T-helper 17 cell (primary cell): ENCODE results near the gene LIMS3. TPM values are rescaled to one million over a fixed set of nuclear protein-coding genes. Genes with fewer than 3 reads are reported as not detected.
"Not testable (repeated sequence)": the region's sequence is repeated elsewhere in the genome, so short reads cannot be mapped to it uniquely, and the experiment has no call there.

Experiments
- ATAC-seq: fragments of 150-1000 bp; cut with Tn5 transposase; 2 replicates; pipeline ENCODE4 v1.10.0; 2021; ENCODE audit warnings: mild to moderate bottlenecking, moderate library complexity
- DNase-seq, 3 donors: peaks; one replicate each; pipeline versions ENCODE4 v3.0.0 to v3.0.0-alpha.2; 2020 to 2021
- H3K9me3 ChIP-seq: one replicate; pipeline ENCODE4 v1.7.0; 2013; ENCODE audit warnings: low read length, mild to moderate bottlenecking; ENCODE audit not compliant: control insufficient read depth, poor library complexity, severe bottlenecking
- H3K27ac Mint-ChIP-seq: one replicate; pipeline ENCODE4 v1.8.0; 2022; ENCODE audit warnings: mild to moderate bottlenecking, moderate library complexity, mixed read lengths
- H3K27me3 Mint-ChIP-seq: one replicate; pipeline ENCODE4 v1.8.0; 2022; ENCODE audit warnings: mixed read lengths
- H3K36me3 Mint-ChIP-seq: one replicate; pipeline ENCODE4 v1.8.0; 2022; ENCODE audit warnings: low read depth, mixed read lengths
- H3K4me1 Mint-ChIP-seq: one replicate; pipeline ENCODE4 v1.8.0; 2022; ENCODE audit warnings: mild to moderate bottlenecking, mixed read lengths
- H3K4me3 Mint-ChIP-seq: one replicate; pipeline ENCODE4 v1.8.0; 2022; ENCODE audit warnings: mild to moderate bottlenecking, moderate library complexity, mixed read lengths
- total RNA-seq, 4 donors: library from RNA in 2 of 4; stranded (reverse) in 2 of 4; gene quantifications; one replicate each; pipeline ENCODE4 v1.2.3 and lab custom pipeline; 2022 to 2026

The LIMS3 gene
- total RNA-seq, 2 donors from 2014 or later, result 1.3 TPM; not detected in 1

DNA sequence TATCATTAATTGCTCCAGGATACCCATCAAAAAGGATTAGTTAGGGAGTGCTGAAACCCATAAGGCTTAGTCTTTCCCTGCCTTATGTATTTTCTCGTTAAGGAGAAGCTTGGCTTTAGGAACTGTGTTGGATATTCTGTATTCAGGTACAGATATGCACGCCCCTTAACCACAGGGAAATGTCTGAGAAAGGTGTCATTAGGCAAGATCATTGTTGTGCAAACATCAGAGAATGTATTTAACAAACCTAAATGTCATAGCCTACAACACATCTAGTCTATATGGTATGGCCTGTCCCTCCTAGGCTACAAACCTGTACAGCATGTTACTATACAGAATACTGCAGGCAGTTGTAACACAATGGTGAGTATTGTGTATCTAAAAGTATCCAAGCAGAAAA lies 10.1 kb downstream of the LIMS3 start:
- ATAC-seq, H3K27ac Mint-ChIP-seq, H3K36me3 Mint-ChIP-seq, DNase-seq, H3K4me1 Mint-ChIP-seq, H3K4me3 Mint-ChIP-seq, H3K27me3 Mint-ChIP-seq, H3K9me3 ChIP-seq: not testable (repeated sequence)

DNA sequence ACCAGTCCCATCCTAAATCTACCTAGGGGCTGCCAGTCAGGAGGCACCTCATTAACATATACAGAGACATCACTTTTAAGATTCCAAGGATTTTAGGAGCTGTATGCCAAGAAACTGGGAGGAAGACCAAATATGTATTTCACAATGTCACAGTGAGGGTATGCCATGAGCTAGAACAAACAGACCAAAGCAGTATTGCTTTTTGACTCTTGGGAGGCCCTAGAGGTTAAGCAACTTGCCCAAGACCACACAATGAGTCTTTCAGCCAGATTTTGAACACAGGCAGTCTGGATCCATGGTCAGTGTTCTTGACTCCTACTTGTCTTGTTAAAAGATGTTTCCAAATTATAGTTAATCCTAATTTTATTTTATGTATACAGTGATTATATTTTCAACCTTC lies 12.3 kb downstream of the LIMS3 start:
- not testable (repeated sequence) for ATAC-seq, H3K4me3 Mint-ChIP-seq, H3K36me3 Mint-ChIP-seq, H3K27ac Mint-ChIP-seq, H3K4me1 Mint-ChIP-seq, H3K9me3 ChIP-seq, H3K27me3 Mint-ChIP-seq, DNase-seq

DNA sequence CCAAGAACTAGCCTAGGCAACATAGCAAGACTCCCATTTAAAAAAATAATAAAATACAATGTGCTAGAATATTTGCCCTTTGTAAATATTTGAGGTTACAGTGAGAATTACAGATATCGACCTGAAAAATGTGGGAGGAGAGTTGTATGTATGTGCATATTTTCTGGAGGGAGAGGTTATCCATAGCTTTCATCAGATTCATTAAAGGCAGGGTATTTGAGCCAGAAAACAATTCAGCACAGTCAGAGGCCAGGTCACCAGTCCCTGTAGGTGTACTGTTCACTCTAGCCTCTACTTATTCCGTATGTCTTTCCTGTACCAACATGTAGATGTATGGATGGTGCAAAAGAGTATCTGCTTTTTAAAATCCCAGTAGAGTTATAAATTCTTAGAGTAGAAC lies 15.4 kb downstream of the LIMS3 start:
- H3K27me3 Mint-ChIP-seq, H3K4me3 Mint-ChIP-seq, H3K4me1 Mint-ChIP-seq, H3K36me3 Mint-ChIP-seq, ATAC-seq, H3K27ac Mint-ChIP-seq, H3K9me3 ChIP-seq, DNase-seq: not testable (repeated sequence)

DNA sequence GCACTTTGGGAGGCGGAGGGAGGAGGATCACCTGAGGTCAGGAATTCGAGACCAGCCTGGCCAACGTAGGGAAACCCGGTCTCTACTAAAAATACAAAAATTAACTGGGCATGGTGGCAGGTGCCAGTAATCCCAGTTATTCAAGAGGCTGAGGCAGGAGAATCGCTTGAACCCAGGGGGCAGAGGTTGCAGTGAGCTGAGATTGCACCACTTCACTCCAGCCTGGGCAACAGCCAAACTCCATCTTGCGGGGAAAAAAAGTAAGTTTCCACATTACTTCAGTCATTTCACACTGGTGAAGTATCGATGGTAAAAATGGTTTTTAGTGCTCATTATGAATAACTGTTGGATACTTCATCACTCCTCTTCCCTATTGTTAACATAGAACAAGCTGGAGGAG lies 16.1 kb downstream of the LIMS3 start:
- H3K9me3 ChIP-seq, DNase-seq, H3K27ac Mint-ChIP-seq, H3K4me3 Mint-ChIP-seq, ATAC-seq, H3K36me3 Mint-ChIP-seq, H3K27me3 Mint-ChIP-seq, H3K4me1 Mint-ChIP-seq: not testable (repeated sequence)

DNA sequence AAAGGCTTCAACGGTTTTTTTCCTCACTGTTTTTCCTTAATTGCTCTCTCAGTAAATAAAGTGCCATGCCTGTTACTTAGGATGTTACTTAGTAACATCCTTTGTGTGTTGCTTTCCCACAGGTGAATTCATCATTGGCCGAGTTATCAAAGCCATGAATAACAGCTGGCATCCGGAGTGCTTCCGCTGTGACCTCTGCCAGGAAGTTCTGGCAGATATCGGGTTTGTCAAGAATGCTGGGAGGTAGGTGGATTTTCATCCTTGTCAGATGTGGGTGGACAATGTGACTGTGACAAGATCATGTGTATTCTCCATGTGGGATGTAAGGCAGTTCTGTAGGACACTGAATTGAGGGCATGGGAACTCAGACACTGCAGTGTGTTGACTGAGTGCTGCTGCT lies 17.3 kb downstream of the LIMS3 start:
- H3K4me1 Mint-ChIP-seq, H3K27ac Mint-ChIP-seq, DNase-seq, ATAC-seq, H3K4me3 Mint-ChIP-seq, H3K9me3 ChIP-seq, H3K36me3 Mint-ChIP-seq, H3K27me3 Mint-ChIP-seq: not testable (repeated sequence)

DNA sequence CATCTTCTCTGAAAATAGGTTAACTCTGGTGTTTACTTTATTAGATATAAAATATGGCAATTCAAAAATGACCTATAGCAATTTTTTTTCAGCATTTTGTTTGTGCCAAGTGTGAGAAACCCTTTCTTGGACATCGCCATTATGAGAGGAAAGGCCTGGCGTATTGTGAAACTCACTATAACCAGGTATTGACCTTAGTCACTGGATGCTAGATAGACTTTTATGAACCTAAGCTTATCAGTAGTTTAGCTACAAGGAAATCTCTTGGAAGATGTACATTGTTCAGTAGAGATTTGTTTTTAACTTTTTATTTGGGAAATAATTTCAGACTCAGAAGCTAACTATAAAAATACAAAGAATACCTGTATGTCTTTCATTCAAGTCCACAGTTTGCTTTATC lies 21.7 kb downstream of the LIMS3 start:
- DNase-seq, H3K27ac Mint-ChIP-seq, ATAC-seq, H3K36me3 Mint-ChIP-seq, H3K27me3 Mint-ChIP-seq, H3K4me3 Mint-ChIP-seq, H3K4me1 Mint-ChIP-seq, H3K9me3 ChIP-seq: not testable (repeated sequence)

DNA sequence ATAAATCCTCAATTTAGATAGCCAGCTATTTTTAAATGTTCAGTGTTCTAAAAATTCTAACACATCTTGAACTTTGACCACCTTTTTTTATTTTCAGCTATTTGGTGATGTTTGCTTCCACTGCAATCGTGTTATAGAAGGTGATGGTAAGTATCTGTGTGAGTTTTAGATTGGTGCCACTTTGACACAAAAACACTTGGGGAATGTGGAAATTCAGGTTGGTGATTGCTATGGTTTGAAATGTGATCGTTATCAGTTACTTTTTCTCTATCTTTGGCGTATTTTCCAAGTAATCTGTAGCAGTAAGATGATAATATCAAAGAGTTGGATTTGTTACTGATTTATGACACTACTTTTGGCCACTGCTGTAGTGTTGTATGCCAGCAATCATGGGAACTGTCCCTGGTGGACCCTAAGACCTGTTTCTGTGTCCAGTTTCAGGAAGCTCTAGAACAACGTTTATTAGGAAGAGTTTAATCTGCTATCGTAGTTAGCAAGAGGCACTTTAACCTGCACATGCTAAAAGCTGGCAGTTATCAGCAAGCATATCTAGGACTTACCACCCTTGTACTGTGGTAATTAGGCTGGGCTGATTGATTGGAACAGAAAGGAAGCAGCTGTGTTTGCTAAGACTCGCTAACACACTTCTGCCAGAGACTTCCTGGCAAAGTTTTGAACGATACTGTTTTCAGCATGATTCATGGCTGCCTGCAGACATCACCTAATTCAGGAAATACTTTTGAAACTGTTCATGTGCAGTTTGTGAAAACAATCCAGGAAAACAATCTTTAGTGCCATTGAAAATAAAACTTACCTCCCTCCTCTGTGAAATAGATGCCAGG lies 23.3 kb downstream of the LIMS3 start:
- DNase-seq, H3K4me3 Mint-ChIP-seq, H3K27ac Mint-ChIP-seq, H3K27me3 Mint-ChIP-seq, H3K9me3 ChIP-seq, H3K4me1 Mint-ChIP-seq, ATAC-seq, H3K36me3 Mint-ChIP-seq: not testable (repeated sequence)

DNA sequence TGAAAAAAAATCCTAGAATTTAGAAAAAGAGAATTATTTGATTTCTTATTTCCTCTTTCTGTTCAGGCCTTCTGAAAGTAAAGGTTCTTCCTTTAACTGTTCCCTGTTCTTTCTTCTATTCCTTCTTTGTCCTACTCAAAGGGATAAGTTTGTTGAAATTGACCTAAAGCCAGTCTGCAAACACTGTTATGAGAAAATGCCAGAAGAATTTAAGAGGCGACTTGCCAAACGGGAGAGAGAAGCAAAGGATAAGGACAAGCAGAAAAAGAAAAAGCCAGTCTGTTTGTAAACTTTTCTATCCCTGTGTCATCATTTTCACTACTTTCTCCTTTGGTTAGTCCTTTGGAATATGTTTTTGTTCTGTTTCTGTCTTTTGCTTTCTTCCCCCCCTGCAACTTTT lies 26.0 kb downstream of the LIMS3 start:
- not testable (repeated sequence) for H3K9me3 ChIP-seq, H3K36me3 Mint-ChIP-seq, DNase-seq, ATAC-seq, H3K27me3 Mint-ChIP-seq, H3K27ac Mint-ChIP-seq, H3K4me3 Mint-ChIP-seq, H3K4me1 Mint-ChIP-seq

DNA sequence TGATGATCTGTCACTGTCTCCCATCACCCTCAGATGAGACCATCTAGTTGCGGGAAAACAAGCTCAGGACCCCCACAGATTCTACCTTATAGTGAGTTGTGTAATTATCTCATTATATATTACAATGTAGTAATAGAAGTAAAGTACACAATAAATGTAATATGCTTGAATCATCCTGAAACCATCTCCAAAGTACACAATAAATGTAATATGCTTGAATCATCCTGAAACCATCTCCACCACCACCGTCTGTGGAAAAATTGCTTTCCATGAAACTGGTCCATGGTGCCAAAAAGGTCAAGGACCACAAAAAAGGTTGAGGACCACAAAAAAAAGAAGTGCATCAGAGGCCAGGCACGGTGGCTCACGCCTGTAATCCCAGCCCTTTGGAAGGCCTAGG lies 29.3 kb downstream of the LIMS3 start:
- DNase-seq, ATAC-seq, H3K27me3 Mint-ChIP-seq, H3K27ac Mint-ChIP-seq, H3K36me3 Mint-ChIP-seq, H3K4me3 Mint-ChIP-seq, H3K9me3 ChIP-seq, H3K4me1 Mint-ChIP-seq: not testable (repeated sequence)

DNA sequence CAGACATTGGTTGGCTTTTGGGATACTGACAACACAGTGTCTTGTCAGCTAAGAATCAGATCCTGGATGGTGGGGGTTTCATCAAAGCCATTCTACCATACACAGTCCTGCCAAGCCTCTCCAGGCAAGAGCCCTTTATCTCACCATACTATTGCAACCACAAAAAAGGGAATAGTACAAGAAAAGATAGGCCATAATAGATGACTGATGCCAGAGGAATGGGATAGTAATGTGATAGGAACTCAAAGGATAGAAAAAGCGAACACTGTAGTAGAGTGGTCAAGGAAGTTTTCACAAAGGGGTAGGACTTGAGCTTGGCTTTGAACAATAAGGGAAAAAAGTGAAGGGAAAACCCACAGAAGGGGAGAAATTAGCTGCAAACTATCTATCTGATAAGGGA lies 30.7 kb downstream of the LIMS3 start:
- not testable (repeated sequence) for DNase-seq, ATAC-seq, H3K27ac Mint-ChIP-seq, H3K27me3 Mint-ChIP-seq, H3K4me1 Mint-ChIP-seq, H3K9me3 ChIP-seq, H3K36me3 Mint-ChIP-seq, H3K4me3 Mint-ChIP-seq

DNA sequence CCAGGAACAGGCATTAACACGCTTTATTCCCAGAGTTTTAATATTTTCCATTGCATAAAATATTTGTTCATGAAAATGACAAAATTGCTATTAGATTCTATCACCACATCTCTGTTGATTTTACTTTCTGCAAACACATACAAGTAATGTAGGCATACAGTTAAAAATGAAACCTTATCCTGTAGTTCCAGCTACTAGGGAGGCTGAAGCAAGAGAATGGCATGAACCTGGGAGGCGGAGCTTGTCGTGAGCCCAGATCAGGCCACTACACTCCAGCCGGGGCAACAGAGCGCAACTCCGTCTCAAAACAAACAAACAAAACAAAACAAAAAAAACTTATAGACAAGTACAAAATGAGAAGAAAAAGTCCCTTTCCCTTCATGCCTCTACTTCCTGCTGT lies 38.0 kb downstream of the LIMS3 start:
- not testable (repeated sequence) for H3K4me3 Mint-ChIP-seq, H3K27me3 Mint-ChIP-seq, H3K9me3 ChIP-seq, DNase-seq, ATAC-seq, H3K27ac Mint-ChIP-seq, H3K4me1 Mint-ChIP-seq, H3K36me3 Mint-ChIP-seq

DNA sequence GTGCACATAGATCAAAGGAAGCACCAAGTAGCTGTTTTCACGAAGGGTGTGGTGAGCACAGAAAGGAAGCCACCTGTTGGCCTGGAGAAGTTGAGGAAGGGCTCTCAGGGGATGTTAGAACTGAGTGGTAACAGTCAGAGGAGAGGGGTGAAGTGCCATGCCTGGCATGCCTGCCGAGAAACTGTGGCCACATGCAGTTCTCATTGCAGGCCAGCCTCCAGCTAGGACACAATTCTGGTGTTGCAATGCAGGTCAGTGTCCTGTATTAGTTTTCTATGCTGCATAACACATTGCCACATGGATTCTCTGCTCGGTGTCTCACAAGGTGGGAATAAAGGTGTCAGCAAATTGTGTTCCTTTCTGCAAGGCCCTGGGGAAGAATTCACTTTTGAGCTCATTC lies 46.9 kb downstream of the LIMS3 start:
- not testable (repeated sequence) for H3K27me3 Mint-ChIP-seq, H3K27ac Mint-ChIP-seq, H3K9me3 ChIP-seq, H3K4me3 Mint-ChIP-seq, H3K4me1 Mint-ChIP-seq, ATAC-seq, DNase-seq, H3K36me3 Mint-ChIP-seq

DNA sequence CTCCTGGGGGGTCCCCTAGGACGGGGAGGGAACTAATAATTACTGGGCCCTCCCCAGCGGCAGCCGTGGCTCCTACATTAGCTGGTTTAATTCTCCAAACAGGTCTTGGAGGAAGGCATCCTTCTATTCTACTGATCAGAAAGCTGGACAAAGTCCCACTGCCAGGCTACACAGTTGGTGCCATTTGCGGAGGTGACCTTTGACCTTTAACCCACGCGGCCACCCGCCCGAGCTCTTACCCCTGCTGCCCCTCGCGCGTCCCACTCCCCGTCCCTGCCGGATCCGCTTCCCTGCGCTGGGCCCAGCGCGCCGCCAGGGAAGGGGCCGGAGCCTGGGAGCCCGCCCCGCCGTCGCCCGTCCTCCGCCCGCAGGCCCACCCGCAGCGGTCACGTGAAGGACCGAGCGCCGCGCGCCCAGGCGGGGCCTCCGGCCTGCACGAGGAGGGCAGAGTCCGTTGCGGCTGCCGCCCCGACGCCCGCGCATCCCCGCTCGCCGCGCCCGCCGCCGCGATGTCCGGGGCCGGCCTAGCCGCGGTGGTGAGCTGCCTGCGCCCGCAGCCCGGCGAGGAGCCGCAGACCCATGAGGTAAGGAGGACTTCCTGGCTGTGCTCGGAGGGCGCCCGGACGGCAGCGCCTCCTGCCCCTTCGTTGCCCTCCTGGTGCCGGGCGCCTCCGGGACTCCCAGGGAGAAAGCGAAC lies 48.9 kb downstream of the LIMS3 start:
- H3K4me3 Mint-ChIP-seq, H3K27me3 Mint-ChIP-seq, H3K9me3 ChIP-seq, H3K4me1 Mint-ChIP-seq, H3K36me3 Mint-ChIP-seq, DNase-seq, H3K27ac Mint-ChIP-seq: not testable (repeated sequence)
- ATAC-seq, result peak; percentile 37

DNA sequence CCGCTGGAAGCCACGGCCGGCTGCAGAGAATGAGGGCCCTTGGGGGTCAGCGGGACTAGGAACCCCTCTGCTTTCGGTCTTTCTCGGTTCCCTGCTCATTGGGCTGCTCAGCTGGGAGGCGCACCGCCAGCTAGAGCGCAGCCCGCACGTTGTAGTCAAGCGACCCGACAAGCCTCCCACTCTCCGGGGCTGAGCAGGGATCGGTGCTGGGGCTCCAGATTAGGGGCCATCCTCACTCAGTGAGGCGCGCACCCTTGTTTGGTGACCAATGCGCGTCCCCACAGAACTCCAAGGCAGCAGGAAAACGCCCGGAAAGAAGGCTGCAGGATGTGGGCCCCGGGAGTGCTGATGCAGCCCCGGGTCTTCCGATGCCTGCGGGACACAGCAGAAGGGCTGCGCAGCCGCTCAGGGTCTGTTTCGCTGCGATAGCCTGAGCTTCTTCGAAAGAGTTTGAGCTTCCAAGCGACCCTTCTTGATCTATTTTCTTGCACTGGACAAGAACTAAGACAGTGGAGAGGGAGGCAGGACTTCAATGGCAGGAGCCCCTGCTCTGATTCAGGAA lies 49.6 kb downstream of the LIMS3 start:
- H3K4me3 Mint-ChIP-seq, H3K27me3 Mint-ChIP-seq, H3K27ac Mint-ChIP-seq, H3K36me3 Mint-ChIP-seq, H3K4me1 Mint-ChIP-seq, H3K9me3 ChIP-seq, DNase-seq: not testable (repeated sequence)
- peak; percentile 42 for ATAC-seq
